Spleen (tissue), 11 donors: ENCODE data around the gene OR4K14. TPM values are rescaled to one million over a fixed set of nuclear protein-coding genes. Genes with fewer than 3 reads are reported as not detected.

ENCODE experiments used
- DNase-seq: peaks from one replicate; pipeline ENCODE4 v3.0.0-alpha.2; 2020
- H3K27ac ChIP-seq, 8 donors: fragments of 200-600 bp; sonication (generic) in 7 of 8; 1 replicate in 4 of 8; 2 replicates in 4 of 8; pipeline versions ENCODE4 v1.5.0 to v1.8.0; 2016 to 2021; ENCODE audit warnings: inconsistent platforms in 4 of 8, mild to moderate bottlenecking in 4 of 8, moderate library complexity in 1 of 8
- H3K27me3 ChIP-seq, 7 donors: fragments of 200-600 bp; sonication (generic) in 6 of 7; replicated peaks in 1 of 7; 1 replicate in 4 of 7; 2 replicates in 3 of 7; pipeline versions ENCODE4 v1.5.0 to v1.8.0; 2016 to 2021; ENCODE audit warnings: inconsistent platforms in 3 of 7, mild to moderate bottlenecking in 1 of 7
- H3K36me3 ChIP-seq, 6 donors: fragments of 200-600 bp; sonication (generic) in 5 of 6; 1 replicate in 4 of 6; 2 replicates in 2 of 6; pipeline versions ENCODE4 v1.5.0 to v1.8.0; 2016 to 2021; ENCODE audit warnings: inconsistent platforms in 2 of 6
- H3K4me1 ChIP-seq, 6 donors: fragments of 200-600 bp; sonication (generic) in 5 of 6; 1 replicate in 3 of 6; 2 replicates in 3 of 6; pipeline versions ENCODE4 v1.5.0 to v1.8.0; 2016 to 2021; ENCODE audit warnings: inconsistent platforms in 3 of 6
- H3K4me3 ChIP-seq, 8 donors: fragments of 200-600 bp; sonication (generic) in 7 of 8; 1 replicate in 4 of 8; 2 replicates in 4 of 8; pipeline versions ENCODE4 v1.5.0 to v1.8.0; 2016 to 2021; ENCODE audit warnings: inconsistent platforms in 4 of 8, mild to moderate bottlenecking in 4 of 8, moderate library complexity in 2 of 8
- H3K9me3 ChIP-seq, 8 donors: fragments of 200-600 bp; sonication (generic) in 7 of 8; 1 replicate in 4 of 8; 2 replicates in 4 of 8; pipeline versions ENCODE4 v1.5.0 to v1.8.0; 2016 to 2021; ENCODE audit warnings: inconsistent platforms in 4 of 8
- CTCF ChIP-seq, 11 experiments: fragments of 200-600 bp in 7 of 11; fragments of 450-650 bp in 4 of 11; sonication (generic) in 4 of 11; IDR thresholded peaks in 8 of 11; conservative IDR thresholded peaks in 3 of 11; 1 replicate in 7 of 11; 2 replicates in 4 of 11; pipeline versions ENCODE4 v1.4.0 to v1.8.0; 2016 to 2021; ENCODE audit warnings: antibody characterized with exemption in 11 of 11, inconsistent platforms in 4 of 11, mild to moderate bottlenecking in 1 of 11
- POLR2A ChIP-seq, 3 donors: fragments of 450-650 bp; IDR thresholded peaks; one replicate each; pipeline ENCODE4 v1.5.1; 2017; ENCODE audit warnings: antibody characterized with exemption in 3 of 3, mild to moderate bottlenecking in 1 of 3
- POLR2AphosphoS5 ChIP-seq, 3 donors: sonication (generic); formaldehyde crosslinking; IDR thresholded peaks; one replicate each; pipeline ENCODE4 v1.5.1; 2017; ENCODE audit warnings: antibody characterized with exemption in 3 of 3
- WGBS, 5 donors: extraction: QIAGEN DNeasy Blood & Tissue Kit in 3 of 5; methylation state at CpG; one replicate each; pipeline versions ENCODE4 v1.1.5 to v1.1.7; 2013 to 2018; 5-methylcytosine and 5-hydroxymethylcytosine counted together
- intact Hi-C: fragments of 100-400 bp; cut with DNase I; formaldehyde crosslinking; loops from one replicate; pipeline ENCODE4 v1.15.0; 2023; ENCODE audit warnings: low total_unique reads
- polyA plus RNA-seq, 3 donors: library from polyadenylated mRNA; stranded (reverse); fragments of 200-250 nt; gene quantifications; one replicate each; pipeline ENCODE4 v1.2.1, GENCODE V29; 2013
- total RNA-seq, 7 donors: library from RNA; depleted of rRNA in 3 of 7; stranded (reverse); fragments of >200 nt in 3 of 7; fragmentation: NEBNext Ultra II Directional in 4 of 7; extraction: Animal tissue kit (Norgen Biotek cat#: 25700) in 4 of 7; gene quantifications; one replicate each; pipeline versions ENCODE4 v1.1.0 to v1.2.1, GENCODE V29; 2016 to 2021
- donor health status: healthy with polysubstance abuse.
- donor health status: DM: no; HTN: no; CAD: no; lungs with moderate emphysema.
- donor health status: DM: no; HTN: no; CAD: no.
- donor health status: Bipolar disorder and iron deficiency.
- donor health status: healthy.
- donor health status: DM: no; HTN: no; CAD: no.
- donor health status: DM: yes; HTN: yes; CAD: no.

The OR4K14 gene
- total and polyA plus RNA-seq, 10 donors = not detected

- Histone ChIP-seq H3K27ac (no peak overlapping the region), H3K27me3 (no peaks in the 10 kb centered on the region), H3K4me1 (no peaks in the 10 kb centered on the region), H3K9me3 (peaks cover 0 to 11% (median 0%) of the 10 kb centered on the region in 8 donors), H3K36me3 (no peaks in the 10 kb centered on the region), H3K4me3 (no peak overlapping the region)
- no peak for DNase-seq
- intact Hi-C loops = no loop called here
- 47 to 80% (median 57%) methylated on average over 7 of the region's 7 CpGs for WGBS, 5 donors
- TF ChIP-seq POLR2AphosphoS5 (IDR thresholded peaks at IDR 0.05) = no peak
- no peak for TF ChIP-seq CTCF (IDR thresholded peaks at IDR 0.05 in 8 of 11, conservative IDR thresholded peaks at IDR 0.05 in 3 of 11)
- TF ChIP-seq POLR2A (IDR thresholded peaks at IDR 0.05) = no peak
These were observed 16.8 kb downstream of the OR4K14 start for GRCh38 chr14:20002319-20002718.

- Histone ChIP-seq H3K4me1 (no peaks in the 10 kb centered on the region), H3K36me3 (no peaks in the 10 kb centered on the region), H3K4me3 (no peak within 1 kb of the TSS), H3K9me3 (peaks cover 0 to 6% (median 0%) of the 10 kb centered on the region in 8 donors), H3K27me3 (no peaks in the 10 kb centered on the region), H3K27ac (no peak within 1 kb of the TSS)
- no peak for DNase-seq
- TF ChIP-seq CTCF (IDR thresholded peaks at IDR 0.05 in 8 of 11, conservative IDR thresholded peaks at IDR 0.05 in 3 of 11) (no peak), POLR2A (IDR thresholded peaks at IDR 0.05) (no peak), POLR2AphosphoS5 (IDR thresholded peaks at IDR 0.05) (no peak)
- intact Hi-C loops = no loop called here
These were observed 17.2 kb downstream of the OR4K14 start, which contains the start of gene OR4Q2 for GRCh38 chr14:20001863-20002262. Gene OR4Q2, plus strand, starts transcription at chr14:20002163.

- no peak for DNase-seq
- TF ChIP-seq CTCF (IDR thresholded peaks at IDR 0.05 in 8 of 11, conservative IDR thresholded peaks at IDR 0.05 in 3 of 11) = no peak
- TF ChIP-seq POLR2A (IDR thresholded peaks at IDR 0.05) = no peak
- TF ChIP-seq POLR2AphosphoS5 (IDR thresholded peaks at IDR 0.05) = no peak
- no peak overlapping the region for H3K4me3 ChIP-seq
- no peaks in the 10 kb centered on the region for H3K36me3 ChIP-seq
- peaks cover 0 to 6% (median 0%) of the 10 kb centered on the region in 8 donors for H3K9me3 ChIP-seq
- WGBS, 5 donors = 43 to 65% (median 62%) methylated on average over 2 of the region's 2 CpGs
- H3K27ac ChIP-seq = no peak overlapping the region
- no peaks in the 10 kb centered on the region for H3K27me3 ChIP-seq
- no peaks in the 10 kb centered on the region for H3K4me1 ChIP-seq
- intact Hi-C loops = no loop called here
These were observed 25.7 kb downstream of the OR4K14 start for GRCh38 chr14:19993438-19993837.

GRCh38 chr14:19975291-19975690 lies 43.8 kb downstream of the OR4K14 start, which contains the start of gene OR4K15:
Gene OR4K15, plus strand, starts transcription at chr14:19975591. Its CDS starts 0 bp downstream, at chr14:19975591.
- H3K36me3 ChIP-seq = no peaks in the 10 kb centered on the region
- intact Hi-C loops = no loop called here
- no peaks in the 10 kb centered on the region for H3K27me3 ChIP-seq
- no peak for DNase-seq
- no peaks in the 10 kb centered on the region for H3K4me1 ChIP-seq
- H3K9me3 ChIP-seq = no peaks in the 10 kb centered on the region
- H3K4me3 ChIP-seq = no peak within 1 kb of the TSS
- 95 to 98% (median 95%) methylated on average over 3 of the region's 3 CpGs for WGBS, 5 donors
- no peak within 1 kb of the TSS for H3K27ac ChIP-seq
- TF ChIP-seq CTCF (IDR thresholded peaks at IDR 0.05 in 8 of 11, conservative IDR thresholded peaks at IDR 0.05 in 3 of 11) (no peak), POLR2A (IDR thresholded peaks at IDR 0.05) (no peak), POLR2AphosphoS5 (IDR thresholded peaks at IDR 0.05) (no peak)
